ENCODE data around the gene BCL6.

BCL6 gene

GRCh38 chr3:187705164-187705563 lies 40.1 kb downstream of the BCL6 start:
- Histone ChIP-seq H3K9me3 (ENCODE audit: low read depth, low read length) (no peaks in the 10 kb centered on the region), H3K27ac (no peak overlapping the region), H3K4me3 (no peak overlapping the region), H3K9ac (ENCODE audit: insufficient read length) (no peak overlapping the region), H3K36me3 (ENCODE audit: insufficient read depth, low read length) (no peaks in the 10 kb centered on the region)
- no peak for TF ChIP-seq FOXP2 (optimal IDR thresholded peaks at IDR 0.05; ENCODE audit: control extremely low read depth, extremely low read length, insufficient read depth)
- no peak for TF ChIP-seq POLR2AphosphoS5 (IDR thresholded peaks at IDR 0.05; ENCODE audit: borderline replicate concordance, low read depth, low read length)
- TF ChIP-seq EZH2 (IDR thresholded peaks at IDR 0.05) = no peak
- DNase-seq (ENCODE audit: low read depth, low spot score) = no peak

- Histone ChIP-seq H3K36me3 (ENCODE audit: insufficient read depth, low read length) (no peaks in the 10 kb centered on the region), H3K27ac (no peak within 1 kb of the TSS), H3K4me3 (no peak within 1 kb of the TSS), H3K9ac (ENCODE audit: insufficient read length) (no peak within 1 kb of the TSS), H3K9me3 (ENCODE audit: low read depth, low read length) (no peaks in the 10 kb centered on the region)
- TF ChIP-seq FOXP2 (optimal IDR thresholded peaks at IDR 0.05; ENCODE audit: control extremely low read depth, extremely low read length, insufficient read depth) (no peak), POLR2AphosphoS5 (IDR thresholded peaks at IDR 0.05; ENCODE audit: borderline replicate concordance, low read depth, low read length) (no peak), EZH2 (IDR thresholded peaks at IDR 0.05) (no peak)
- no peak for DNase-seq (ENCODE audit: low read depth, low spot score)
Measured at GRCh38 chr3:187702507-187703033, 42.7 kb downstream of the BCL6 start, which contains the start of gene RTP2. Gene RTP2, minus strand, starts transcription at chr3:187702557. Its CDS starts 429 bp downstream, at chr3:187702128.

- Histone ChIP-seq H3K27ac (no peak overlapping the region), H3K9ac (ENCODE audit: insufficient read length) (no peak overlapping the region), H3K9me3 (ENCODE audit: low read depth, low read length) (no peaks in the 10 kb centered on the region), H3K36me3 (ENCODE audit: insufficient read depth, low read length) (no peaks in the 10 kb centered on the region), H3K4me3 (no peak overlapping the region)
- no peak for DNase-seq (ENCODE audit: low read depth, low spot score)
- TF ChIP-seq POLR2AphosphoS5 (IDR thresholded peaks at IDR 0.05; ENCODE audit: borderline replicate concordance, low read depth, low read length) (no peak), FOXP2 (optimal IDR thresholded peaks at IDR 0.05; ENCODE audit: control extremely low read depth, extremely low read length, insufficient read depth) (no peak), EZH2 (IDR thresholded peaks at IDR 0.05) (no peak)
Measured at GRCh38 chr3:187700249-187700648, 45.0 kb downstream of the BCL6 start.

GRCh38 chr3:187698499-187699399 lies 46.5 kb downstream of the BCL6 start:
- Histone ChIP-seq H3K9ac (ENCODE audit: insufficient read length) (no peak overlapping the region), H3K36me3 (ENCODE audit: insufficient read depth, low read length) (no peaks in the 10 kb centered on the region), H3K27ac (no peak overlapping the region), H3K4me3 (no peak overlapping the region), H3K9me3 (ENCODE audit: low read depth, low read length) (no peaks in the 10 kb centered on the region)
- TF ChIP-seq FOXP2 (optimal IDR thresholded peaks at IDR 0.05; ENCODE audit: control extremely low read depth, extremely low read length, insufficient read depth) = no peak
- no peak for TF ChIP-seq POLR2AphosphoS5 (IDR thresholded peaks at IDR 0.05; ENCODE audit: borderline replicate concordance, low read depth, low read length)
- no peak for TF ChIP-seq EZH2 (IDR thresholded peaks at IDR 0.05)
- no peak for DNase-seq (ENCODE audit: low read depth, low spot score)

- no peak overlapping the region for H3K4me3 ChIP-seq
- no peak overlapping the region for H3K27ac ChIP-seq
- H3K36me3 ChIP-seq (ENCODE audit: insufficient read depth, low read length) = no peaks in the 10 kb centered on the region
- H3K9me3 ChIP-seq (ENCODE audit: low read depth, low read length) = no peaks in the 10 kb centered on the region
- TF ChIP-seq EZH2 (IDR thresholded peaks at IDR 0.05) (no peak), POLR2AphosphoS5 (IDR thresholded peaks at IDR 0.05; ENCODE audit: borderline replicate concordance, low read depth, low read length) (no peak), FOXP2 (optimal IDR thresholded peaks at IDR 0.05; ENCODE audit: control extremely low read depth, extremely low read length, insufficient read depth) (no peak)
- no peak overlapping the region for H3K9ac ChIP-seq (ENCODE audit: insufficient read length)
- DNase-seq (ENCODE audit: low read depth, low spot score) = no peak
Measured at GRCh38 chr3:187696021-187696420, 49.2 kb downstream of the BCL6 start.

- Histone ChIP-seq H3K27ac (no peak overlapping the region), H3K9me3 (ENCODE audit: low read depth, low read length) (no peaks in the 10 kb centered on the region), H3K4me3 (no peak overlapping the region), H3K36me3 (ENCODE audit: insufficient read depth, low read length) (no peaks in the 10 kb centered on the region), H3K9ac (ENCODE audit: insufficient read length) (no peak overlapping the region)
- DNase-seq (ENCODE audit: low read depth, low spot score) = no peak
- TF ChIP-seq EZH2 (IDR thresholded peaks at IDR 0.05) (no peak), POLR2AphosphoS5 (IDR thresholded peaks at IDR 0.05; ENCODE audit: borderline replicate concordance, low read depth, low read length) (no peak), FOXP2 (optimal IDR thresholded peaks at IDR 0.05; ENCODE audit: control extremely low read depth, extremely low read length, insufficient read depth) (no peak)
Measured at GRCh38 chr3:187695449-187695848, 49.8 kb downstream of the BCL6 start.

- no peak for DNase-seq (ENCODE audit: low read depth, low spot score)
- Histone ChIP-seq H3K4me3 (no peak overlapping the region), H3K36me3 (ENCODE audit: insufficient read depth, low read length) (no peaks in the 10 kb centered on the region), H3K9me3 (ENCODE audit: low read depth, low read length) (no peaks in the 10 kb centered on the region), H3K27ac (no peak overlapping the region), H3K9ac (ENCODE audit: insufficient read length) (no peak overlapping the region)
- TF ChIP-seq EZH2 (IDR thresholded peaks at IDR 0.05) = no peak
- no peak for TF ChIP-seq POLR2AphosphoS5 (IDR thresholded peaks at IDR 0.05; ENCODE audit: borderline replicate concordance, low read depth, low read length)
- no peak for TF ChIP-seq FOXP2 (optimal IDR thresholded peaks at IDR 0.05; ENCODE audit: control extremely low read depth, extremely low read length, insufficient read depth)
Measured at GRCh38 chr3:187694801-187695200, 50.5 kb downstream of the BCL6 start.

- Histone ChIP-seq H3K36me3 (ENCODE audit: insufficient read depth, low read length) (no peaks in the 10 kb centered on the region), H3K9ac (ENCODE audit: insufficient read length) (no peak overlapping the region), H3K9me3 (ENCODE audit: low read depth, low read length) (no peaks in the 10 kb centered on the region), H3K4me3 (no peak overlapping the region), H3K27ac (no peak overlapping the region)
- TF ChIP-seq FOXP2 (optimal IDR thresholded peaks at IDR 0.05; ENCODE audit: control extremely low read depth, extremely low read length, insufficient read depth) (no peak), POLR2AphosphoS5 (IDR thresholded peaks at IDR 0.05; ENCODE audit: borderline replicate concordance, low read depth, low read length) (no peak), EZH2 (IDR thresholded peaks at IDR 0.05) (no peak)
- no peak for DNase-seq (ENCODE audit: low read depth, low spot score)
Measured at GRCh38 chr3:187693431-187693830, 51.8 kb downstream of the BCL6 start.

Data from SK-N-MC (cell line).